Measurements from ENCODE around the gene FADS6. TPM values are rescaled to one million over a fixed set of nuclear protein-coding genes. Genes with fewer than 3 reads are reported as not detected.

FADS6 gene
- total and polyA plus RNA-seq, 3 donors from 2014 or later, result 0.95 to 2.0 (median 1.4) TPM

DNA sequence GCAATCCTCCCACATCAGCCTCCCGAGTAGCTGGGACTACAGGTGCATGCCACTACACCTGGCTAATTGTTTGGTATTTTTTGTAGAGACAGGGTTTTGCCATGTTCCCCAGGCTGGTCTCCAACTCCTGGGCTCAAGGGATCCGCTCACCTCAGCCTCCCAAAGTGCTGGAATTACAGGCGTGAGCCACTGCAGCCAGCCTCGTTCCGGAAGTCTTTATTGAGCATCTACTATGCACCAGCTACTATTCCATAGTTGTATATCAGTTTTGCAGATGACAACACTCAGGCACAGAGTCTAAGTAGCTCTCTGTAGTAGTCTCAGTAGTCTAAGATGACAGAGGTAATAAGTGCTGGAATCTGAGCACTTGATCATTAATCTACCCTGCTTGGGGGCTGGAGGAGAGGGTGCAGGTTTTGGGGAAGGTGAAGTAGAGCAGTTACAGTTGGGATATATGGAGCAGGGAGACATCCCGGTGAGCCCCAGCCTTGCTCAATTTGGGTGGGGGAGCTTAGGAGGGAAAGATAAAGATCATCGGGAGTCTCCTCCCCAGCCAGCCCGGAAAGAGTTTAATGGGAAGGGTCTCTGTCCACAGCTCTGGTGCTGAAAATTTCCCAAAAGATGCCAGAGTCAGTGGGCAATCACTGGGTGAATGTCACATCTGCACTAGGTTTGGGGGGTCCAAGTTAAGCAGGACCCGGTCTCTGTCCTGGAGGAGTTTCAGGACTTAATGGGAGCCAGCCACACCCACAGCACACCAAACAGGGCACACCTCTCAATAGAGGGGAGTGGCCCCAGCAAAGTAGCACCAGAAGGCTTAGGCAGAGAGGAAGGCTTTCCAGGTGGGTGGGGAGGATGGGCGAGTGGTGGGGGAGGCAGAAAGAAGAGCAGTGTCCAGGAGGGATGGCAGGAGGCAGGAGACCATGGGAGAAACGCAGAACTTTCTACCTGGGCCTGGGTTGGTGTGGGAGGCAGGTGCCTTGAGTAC lies 43.9 kb upstream of the FADS6 start:
- 42 to 48% methylated on average over 11 of the region's 11 CpGs for WGBS, 2 donors
- H3K36me3 ChIP-seq (ENCODE audit: low read depth, missing control alignments), result no peaks in the 10 kb centered on the region
- no peak for DNase-seq
- H3K27ac ChIP-seq, result no peak overlapping the region
- no peaks in the 10 kb centered on the region for H3K9me3 ChIP-seq
- no peaks in the 10 kb centered on the region for H3K4me1 ChIP-seq
- intact Hi-C loops (cut with DNase I; ENCODE audit: low total_unique reads), result no loop called here
- TF ChIP-seq CTCF (IDR thresholded peaks at IDR 0.05), result no peak
- no peak for TF ChIP-seq POLR2A (IDR thresholded peaks at IDR 0.05)
- no peak overlapping the region for H3K4me3 ChIP-seq
- no peaks in the 10 kb centered on the region for H3K27me3 ChIP-seq

- 14 to 23% methylated on average over 6 to 11 of the region's 12 CpGs for WGBS, 2 donors
- no peak for TF ChIP-seq POLR2A (IDR thresholded peaks at IDR 0.05)
- no peak for TF ChIP-seq CTCF (IDR thresholded peaks at IDR 0.05)
- intact Hi-C loops (cut with DNase I; ENCODE audit: low total_unique reads), result no loop called here
Observed at GRCh38 chr17:74936470-74936799, 43.0 kb upstream of the FADS6 start.

GRCh38 chr17:74935585-74936469 lies 42.4 kb upstream of the FADS6 start, which contains the start of gene OTOP3:
Gene OTOP3 (plus strand): TSS chr17:74935898. CDS start chr17:74935922, 24 bp downstream.
- Histone ChIP-seq H3K27me3 (no peaks in the 10 kb centered on the region), H3K4me1 (no peaks in the 10 kb centered on the region), H3K4me3 (peak within 1 kb of the TSS in 1 of 2 donors; percentile 32), H3K9me3 (no peaks in the 10 kb centered on the region), H3K27ac (no peak within 1 kb of the TSS), H3K36me3 (ENCODE audit: low read depth, missing control alignments) (no peaks in the 10 kb centered on the region)
- WGBS, 2 donors, result 0 to 4% methylated on average over 7 to 67 of the region's 78 CpGs
- intact Hi-C loops (cut with DNase I; ENCODE audit: low total_unique reads), result no loop called here
- DNase-seq, result no peak
- TF ChIP-seq CTCF (IDR thresholded peaks at IDR 0.05) (no peak), POLR2A (IDR thresholded peaks at IDR 0.05) (no peak)

More at GRCh38 chr17:74936470-74936799, 43.0 kb upstream of the FADS6 start:
- Histone ChIP-seq H3K4me3 (no peak overlapping the region), H3K9me3 (no peaks in the 10 kb centered on the region), H3K27me3 (no peaks in the 10 kb centered on the region), H3K36me3 (ENCODE audit: low read depth, missing control alignments) (no peaks in the 10 kb centered on the region), H3K4me1 (no peaks in the 10 kb centered on the region), H3K27ac (no peak overlapping the region)
- no peak for DNase-seq

DNA sequence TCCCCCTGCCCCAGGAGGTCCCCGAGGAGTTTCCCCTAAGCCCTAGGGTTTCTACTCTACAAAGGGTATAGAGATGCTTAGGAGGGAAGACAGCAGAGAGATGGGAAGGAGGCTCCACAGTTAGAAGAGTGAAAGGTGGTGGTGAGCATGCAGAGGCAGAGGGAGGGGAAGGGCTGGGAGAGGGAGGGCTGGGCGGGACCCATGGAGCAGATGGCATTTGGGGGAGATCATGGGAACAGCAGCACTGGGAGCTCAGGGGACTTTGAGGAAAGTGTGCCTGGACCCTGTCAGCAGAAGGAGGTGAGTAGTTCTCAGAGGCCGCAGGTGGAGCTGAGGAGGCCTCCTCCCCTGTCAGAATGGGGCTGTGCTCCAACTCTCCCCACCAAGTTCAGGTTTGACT lies 41.6 kb upstream of the FADS6 start:
- H3K9me3 ChIP-seq, result no peaks in the 10 kb centered on the region
- intact Hi-C loops (cut with DNase I; ENCODE audit: low total_unique reads), result no loop called here
- TF ChIP-seq POLR2A (IDR thresholded peaks at IDR 0.05) (no peak), CTCF (IDR thresholded peaks at IDR 0.05) (no peak)
- H3K4me1 ChIP-seq, result no peaks in the 10 kb centered on the region
- WGBS, 2 donors, result 43 to 73% methylated on average over 2 to 3 of the region's 3 CpGs
- H3K27ac ChIP-seq, result no peak overlapping the region
- H3K36me3 ChIP-seq (ENCODE audit: low read depth, missing control alignments), result no peaks in the 10 kb centered on the region
- no peak for DNase-seq
- H3K27me3 ChIP-seq, result no peaks in the 10 kb centered on the region
- no peak overlapping the region for H3K4me3 ChIP-seq
